HFF-Myc (cell line): Measurements from ENCODE around the gene NEMP2.
"Not testable (repeated sequence)": the region's sequence is repeated elsewhere in the genome, so short reads cannot be mapped to it uniquely, and the experiment has no call there.

Experiments used
- DNase-seq: peaks from one replicate; pipeline ENCODE4 v3.0.0-alpha.2; 2011; ENCODE audit warnings: low read depth; ENCODE audit errors: extremely low read depth
- H3K4me3 ChIP-seq: replicated peaks from 2 replicates; pipeline ENCODE4 v1.5.1; 2011; ENCODE audit warnings: low read depth, mild to moderate bottlenecking, control low read depth, low read length
- CTCF ChIP-seq: IDR thresholded peaks from 2 replicates; pipeline ENCODE4 v1.5.1; 2012; ENCODE audit warnings: mild to moderate bottlenecking, low read depth, low read length, control low read depth; ENCODE audit errors: missing control alignments

Gene NEMP2

GRCh38 chr2:190468814-190469569, 65.5 kb downstream of the NEMP2 start:
- peak; percentile 99 for DNase-seq

GRCh38 chr2:190468354-190468753, 66.2 kb downstream of the NEMP2 start:
- H3K4me3 ChIP-seq, DNase-seq: not testable (repeated sequence)

More at GRCh38 chr2:190468814-190469569, 65.5 kb downstream of the NEMP2 start:
- no peak overlapping the region for H3K4me3 ChIP-seq
- no peak for TF ChIP-seq CTCF

- TF ChIP-seq CTCF = no peak
- H3K4me3 ChIP-seq = no peak overlapping the region
- DNase-seq = no peak
Measured at GRCh38 chr2:190467575-190468083, 66.9 kb downstream of the NEMP2 start.

- H3K4me3 ChIP-seq = no peak overlapping the region
- no peak for TF ChIP-seq CTCF
- DNase-seq = peak; percentile 61
Measured at GRCh38 chr2:190466819-190467446, 67.6 kb downstream of the NEMP2 start.

- no peak for DNase-seq
- H3K4me3 ChIP-seq = no peak overlapping the region
- TF ChIP-seq CTCF = no peak
Measured at GRCh38 chr2:190465060-190465459, 69.5 kb downstream of the NEMP2 start.

- TF ChIP-seq CTCF = no peak
- no peak for DNase-seq
- H3K4me3 ChIP-seq = no peak overlapping the region
Measured at GRCh38 chr2:190462611-190463010, 71.9 kb downstream of the NEMP2 start.

- H3K4me3 ChIP-seq = no peak overlapping the region
- no peak for TF ChIP-seq CTCF
- no peak for DNase-seq
Measured at GRCh38 chr2:190462181-190462580, 72.3 kb downstream of the NEMP2 start.
